ENCODE results near the gene THBS4. TPM values are rescaled to one million over a fixed set of nuclear protein-coding genes. Genes with fewer than 3 reads are reported as not detected.

THBS4 gene
- total RNA-seq, 6 donors from 2014 or later, result 0.44 to 3.9 (median 1.2) TPM; not detected in 1

DNA sequence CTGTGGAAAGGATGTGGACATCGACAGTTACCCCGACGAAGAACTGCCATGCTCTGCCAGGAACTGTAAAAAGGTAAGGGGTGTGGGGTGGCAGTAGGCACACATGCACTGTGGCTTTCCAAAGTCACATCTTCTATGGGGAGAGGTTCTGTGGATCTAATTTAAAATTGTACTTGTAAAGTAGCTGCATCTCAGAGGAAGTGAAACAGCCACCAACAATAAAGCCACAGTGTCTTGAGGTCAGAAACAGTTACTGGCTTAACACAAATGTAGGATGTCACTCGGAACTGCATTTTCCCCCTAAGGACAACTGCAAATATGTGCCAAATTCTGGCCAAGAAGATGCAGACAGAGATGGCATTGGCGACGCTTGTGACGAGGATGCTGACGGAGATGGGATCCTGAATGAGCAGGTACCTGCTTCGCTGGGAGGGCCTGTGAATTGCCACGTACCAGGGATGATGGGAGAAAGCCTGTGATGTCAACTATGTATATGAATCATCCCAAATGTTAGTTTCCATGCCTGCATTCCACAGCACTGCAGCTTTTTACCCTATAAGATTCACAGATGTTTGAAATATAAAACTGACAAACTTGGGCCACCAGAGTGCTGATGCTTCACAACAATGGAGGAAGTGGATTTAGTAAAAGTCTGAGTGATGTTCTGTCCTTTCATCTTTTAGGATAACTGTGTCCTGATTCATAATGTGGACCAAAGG lies 35.3 kb downstream of the THBS4 start:
- Histone ChIP-seq H3K27ac (peak overlapping the region in 1 of 4 donors; percentile 67), H3K4me1 (peaks cover 6 to 13% (median 9%) of the 10 kb centered on the region in 4 donors), H3K27me3 (no peaks in the 10 kb centered on the region), H3K9me3 (no peaks in the 10 kb centered on the region), H3K36me3 (no peaks in the 10 kb centered on the region), H3K4me3 (no peak overlapping the region)
- TF ChIP-seq CTCF (IDR thresholded peaks at IDR 0.05), result no peak
- no peak for TF ChIP-seq EP300 (IDR thresholded peaks at IDR 0.05)
- no peak for TF ChIP-seq POLR2A (IDR thresholded peaks at IDR 0.05)
- no peak for TF ChIP-seq POLR2AphosphoS5 (IDR thresholded peaks at IDR 0.05)
- ATAC-seq (ENCODE audit: low FRiP score in 2 of 2), result no peak
- WGBS, 2 donors, result 61 to 83% methylated on average over 10 of the region's 10 CpGs
- no peak for DNase-seq

DNA sequence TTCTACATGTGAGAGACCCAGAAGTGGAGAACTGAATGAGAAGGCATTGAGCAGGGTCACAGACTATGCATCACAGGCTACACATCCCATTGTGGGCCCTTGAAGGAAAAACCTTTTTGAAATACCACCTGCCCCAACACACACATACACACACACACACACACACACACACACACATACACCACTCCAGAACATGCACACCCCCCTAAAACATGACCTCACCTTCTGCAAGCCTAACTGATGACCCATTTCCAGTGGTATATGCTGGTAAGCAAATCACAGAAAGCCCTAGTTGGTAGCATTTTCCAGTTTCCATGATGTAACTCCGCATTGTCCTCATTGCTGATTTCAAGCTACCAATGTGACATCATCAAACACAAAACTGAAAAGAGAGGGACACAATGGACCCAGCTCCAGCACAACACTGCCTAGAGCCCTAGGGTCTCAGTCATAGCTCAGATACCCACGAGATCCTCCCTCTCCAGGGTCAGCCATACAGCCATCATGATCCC lies 36.4 kb downstream of the THBS4 start:
- TF ChIP-seq CTCF (IDR thresholded peaks at IDR 0.05) (no peak), EP300 (IDR thresholded peaks at IDR 0.05) (no peak), POLR2A (IDR thresholded peaks at IDR 0.05) (no peak), POLR2AphosphoS5 (IDR thresholded peaks at IDR 0.05) (no peak)
- Histone ChIP-seq H3K36me3 (no peaks in the 10 kb centered on the region), H3K4me3 (no peak overlapping the region), H3K27ac (no peak overlapping the region), H3K4me1 (peaks cover 6 to 13% (median 9%) of the 10 kb centered on the region in 4 donors), H3K9me3 (no peaks in the 10 kb centered on the region), H3K27me3 (no peaks in the 10 kb centered on the region)
- ATAC-seq (ENCODE audit: low FRiP score in 2 of 2), result no peak
- no peak for DNase-seq
- WGBS, 2 donors, result 83 to 97% methylated on average over 2 of the region's 2 CpGs

- ATAC-seq (ENCODE audit: low FRiP score in 2 of 2), result no peak
- 83 to 91% methylated on average over 10 of the region's 10 CpGs for WGBS, 2 donors
- no peak overlapping the region for H3K27ac ChIP-seq
Observed at GRCh38 chr5:80072103-80073073, 37.2 kb downstream of the THBS4 start.

More at GRCh38 chr5:80072103-80073073, 37.2 kb downstream of the THBS4 start:
- no peak for TF ChIP-seq EP300 (IDR thresholded peaks at IDR 0.05)
- TF ChIP-seq POLR2AphosphoS5 (IDR thresholded peaks at IDR 0.05), result no peak
- TF ChIP-seq CTCF (IDR thresholded peaks at IDR 0.05), result no peak
- TF ChIP-seq POLR2A (IDR thresholded peaks at IDR 0.05), result no peak
- DNase-seq, result no peak
- H3K36me3 ChIP-seq, result no peaks in the 10 kb centered on the region
- no peaks in the 10 kb centered on the region for H3K9me3 ChIP-seq
- no peak overlapping the region for H3K4me3 ChIP-seq
- H3K4me1 ChIP-seq, result peaks cover 6 to 13% (median 9%) of the 10 kb centered on the region in 4 donors
- no peaks in the 10 kb centered on the region for H3K27me3 ChIP-seq

All from upper lobe of left lung (tissue), 6 donors.